Activated naive CD4-positive, alpha-beta T cell treated with anti-CD3 and anti-CD28 coated beads for 36 hours (primary cell): ENCODE results near the gene PANX2. TPM values are rescaled to one million over a fixed set of nuclear protein-coding genes. Genes with fewer than 3 reads are reported as not detected.
A peak's percentile ranks its signal among the peaks of the same experiment; 100 is the strongest.
"Not testable (repeated sequence)": the region's sequence is repeated elsewhere in the genome, so short reads cannot be mapped to it uniquely, and the experiment has no call there.

Experiments
- CTCF ChIA-PET: fragments of 350-600 bp; sonication (Branson Sonifier 250); formaldehyde crosslinking; loops from one replicate; lab custom pipeline; 2021; ENCODE audit warnings: antibody characterized with exemption; lab: Charles Lee
- DNase-seq: peaks from one replicate; pipeline ENCODE4 v3.0.0-alpha.2; 2020
- H3K27ac Mint-ChIP-seq: one replicate; pipeline ENCODE4 v1.8.0; 2021; ENCODE audit warnings: mild to moderate bottlenecking, mixed read lengths
- H3K27me3 Mint-ChIP-seq: one replicate; pipeline ENCODE4 v1.8.0; 2021; ENCODE audit warnings: low read depth, mixed read lengths
- H3K36me3 Mint-ChIP-seq: one replicate; pipeline ENCODE4 v1.8.0; 2021; ENCODE audit warnings: low read depth, mixed read lengths
- H3K4me1 Mint-ChIP-seq: one replicate; pipeline ENCODE4 v1.8.0; 2021; ENCODE audit warnings: low read depth, mixed read lengths
- H3K4me3 Mint-ChIP-seq: one replicate; pipeline ENCODE4 v1.8.0; 2021; ENCODE audit warnings: mild to moderate bottlenecking, moderate library complexity, mixed read lengths
- H3K9me3 Mint-ChIP-seq: one replicate; pipeline ENCODE4 v1.8.0; 2021; ENCODE audit warnings: mixed read lengths
- intact Hi-C: fragments of 100-400 bp; cut with micrococcal nuclease; formaldehyde crosslinking; loops from one replicate; pipeline ENCODE4 v1.15.1; 2023
- total RNA-seq, 2 experiments: library from RNA; stranded (reverse); gene quantifications; one replicate each; pipeline ENCODE4 v1.2.3, GENCODE V29; 2021

PANX2 gene
- total RNA-seq, 2 experiments from 2014 or later = 1.2 to 1.7 TPM

DNA sequence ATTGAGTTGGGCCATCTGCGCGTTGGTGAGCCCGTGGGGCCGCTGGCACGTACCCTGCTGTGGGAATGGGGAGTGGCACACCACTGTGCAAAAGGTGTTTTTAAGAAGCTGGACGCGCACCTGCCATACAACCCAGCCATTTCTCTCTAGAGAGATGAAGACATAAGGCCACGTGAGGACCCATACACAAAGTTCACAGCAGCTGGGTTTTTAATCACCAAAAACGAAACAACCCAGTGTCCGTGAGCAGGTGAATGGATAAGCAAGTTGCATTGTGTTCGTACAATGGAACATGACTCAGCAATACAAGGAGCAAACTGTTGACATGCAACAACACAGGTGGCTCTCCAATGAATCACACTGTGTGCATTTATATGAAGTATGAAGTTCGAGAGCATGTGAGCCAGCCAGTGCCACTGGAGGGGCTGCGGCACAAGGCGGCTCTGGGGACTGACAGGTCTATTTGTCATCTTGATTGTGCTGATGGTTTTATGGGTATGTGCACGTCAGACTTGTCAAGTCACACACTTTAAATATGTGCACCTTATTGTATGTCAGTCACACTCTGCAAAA lies 30.6 kb upstream of the PANX2 start:
- Mint-ChIP-seq H3K27ac (no peak overlapping the region), H3K27me3 (peaks cover 2% of the 10 kb centered on the region), H3K4me1 (no peaks in the 10 kb centered on the region), H3K9me3 (no peaks in the 10 kb centered on the region), H3K4me3 (no peak overlapping the region), H3K36me3 (no peaks in the 10 kb centered on the region)
- CTCF ChIA-PET = interaction anchor here (0.6 to 1.1 kb wide), 2 partner anchors 7 to 9 kb away, joined by 3 to 5 read pairs; no protein-coding TSS in a partner anchor
- DNase-seq = no peak
- intact Hi-C loops = no loop called here

DNA sequence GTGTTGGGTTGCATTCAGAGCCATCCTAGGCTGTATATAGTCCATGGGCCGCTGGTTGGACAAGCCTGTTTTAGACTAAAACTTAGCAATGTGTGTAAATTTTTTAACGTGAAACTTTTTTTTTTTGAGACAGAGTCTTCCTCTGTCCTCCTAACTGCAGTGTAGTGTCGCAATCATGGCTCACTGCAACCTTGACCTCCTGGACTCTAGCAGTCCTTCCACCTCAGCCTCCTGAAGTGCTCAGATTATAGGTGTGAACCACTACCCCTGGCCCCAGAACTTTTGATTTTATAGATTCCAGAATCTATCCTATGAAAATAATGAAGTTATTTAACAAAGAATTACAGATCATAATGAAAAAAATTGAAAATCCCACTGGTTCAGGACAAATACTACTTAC lies 29.9 kb upstream of the PANX2 start:
- peaks cover 2% of the 10 kb centered on the region for H3K27me3 Mint-ChIP-seq
- intact Hi-C loops = no loop called here
- no peaks in the 10 kb centered on the region for H3K9me3 Mint-ChIP-seq
- no peaks in the 10 kb centered on the region for H3K36me3 Mint-ChIP-seq
- DNase-seq = no peak
- no peaks in the 10 kb centered on the region for H3K4me1 Mint-ChIP-seq
- no peak overlapping the region for H3K27ac Mint-ChIP-seq
- no peak overlapping the region for H3K4me3 Mint-ChIP-seq
- CTCF ChIA-PET = interaction anchor here (0.6 to 1.1 kb wide), 2 partner anchors 8 kb away, joined by 3 to 5 read pairs; no protein-coding TSS in a partner anchor

DNA sequence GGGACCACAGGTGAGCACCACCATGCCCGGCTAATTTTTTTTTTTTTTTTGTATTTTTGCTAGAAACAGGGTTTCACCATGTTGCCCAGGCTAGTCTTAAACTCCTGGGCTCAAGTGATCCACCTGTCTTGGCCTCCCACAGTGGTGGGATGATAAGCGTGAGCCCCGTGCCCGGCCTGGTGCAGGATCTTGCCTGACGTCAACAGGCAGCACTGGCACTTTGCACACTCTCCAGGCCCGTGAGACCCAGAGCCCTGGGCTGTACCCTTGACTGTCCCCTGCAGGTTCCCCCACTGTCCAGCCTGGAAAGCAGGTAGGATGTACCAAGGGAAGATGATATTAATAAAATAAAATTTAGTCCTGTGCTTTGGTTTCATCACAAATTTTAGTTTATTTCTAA lies 29.1 kb upstream of the PANX2 start:
- DNase-seq = no peak
- Mint-ChIP-seq H3K9me3 (no peaks in the 10 kb centered on the region), H3K4me1 (no peaks in the 10 kb centered on the region), H3K27ac (no peak overlapping the region), H3K4me3 (no peak overlapping the region), H3K36me3 (no peaks in the 10 kb centered on the region), H3K27me3 (no peaks in the 10 kb centered on the region)
- intact Hi-C loops = no loop called here
- CTCF ChIA-PET = interaction anchor here (0.6 kb wide), 1 partner anchor 9 kb away, joined by 3 read pairs; no protein-coding TSS in a partner anchor

DNA sequence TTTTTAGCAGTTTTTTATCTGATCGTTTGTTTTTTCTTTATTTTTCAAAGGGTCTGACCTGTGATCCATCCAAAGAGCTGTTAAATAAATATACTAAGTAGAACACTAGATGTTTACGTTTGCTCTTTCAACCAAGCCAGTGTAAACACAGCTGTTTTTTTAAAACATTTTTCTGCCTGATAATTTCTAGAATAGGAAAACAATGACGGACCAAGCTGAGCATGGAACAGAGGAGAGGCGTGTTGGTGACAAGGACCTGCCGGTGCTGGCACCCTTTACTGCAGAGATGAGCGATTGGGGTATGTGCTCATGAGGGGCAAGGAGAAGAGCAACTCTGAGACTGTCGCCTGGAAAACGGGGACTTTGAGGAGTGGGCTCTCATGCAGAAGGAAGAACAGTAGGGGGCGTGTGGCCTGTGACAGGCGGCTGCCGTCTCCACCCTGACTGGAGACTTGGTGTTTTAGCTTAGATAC lies 28.6 kb upstream of the PANX2 start:
- CTCF ChIA-PET = interaction anchor here (0.6 kb wide), 1 partner anchor 9 kb away, joined by 3 read pairs; no protein-coding TSS in a partner anchor
- H3K36me3 Mint-ChIP-seq = no peaks in the 10 kb centered on the region
- intact Hi-C loops = no loop called here

DNA sequence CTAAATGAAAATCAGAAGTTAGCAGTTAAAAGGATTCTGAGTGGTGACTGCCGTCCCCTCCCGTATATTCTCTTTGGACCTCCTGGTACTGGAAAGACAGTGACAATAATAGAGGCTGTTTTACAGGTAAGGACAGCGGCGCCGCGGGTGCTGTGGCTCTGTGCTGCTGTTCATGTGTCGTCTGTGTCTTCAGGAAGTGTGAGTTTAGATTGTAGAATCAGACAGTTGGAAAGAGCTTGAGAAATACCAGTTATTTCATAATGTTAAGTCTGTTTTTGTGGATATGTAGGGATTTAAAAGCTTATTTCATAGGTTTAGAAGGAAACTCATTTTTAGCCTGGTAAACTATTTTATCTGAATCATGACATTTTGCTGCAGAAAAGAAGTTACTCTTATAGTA lies 27.4 kb upstream of the PANX2 start:
- no peak for DNase-seq
- no peaks in the 10 kb centered on the region for H3K36me3 Mint-ChIP-seq
- no peak overlapping the region for H3K27ac Mint-ChIP-seq
- H3K9me3 Mint-ChIP-seq = no peaks in the 10 kb centered on the region
- CTCF ChIA-PET = interaction anchor here (1.6 kb wide), 1 partner anchor 113 kb away, joined by 6 read pairs; no protein-coding TSS in a partner anchor
- no peak overlapping the region for H3K4me3 Mint-ChIP-seq
- no peaks in the 10 kb centered on the region for H3K27me3 Mint-ChIP-seq
- no peaks in the 10 kb centered on the region for H3K4me1 Mint-ChIP-seq
- intact Hi-C loops = no loop called here

More for the DNA sequence above, 28.6 kb upstream of the PANX2 start:
- no peak overlapping the region for H3K4me3 Mint-ChIP-seq
- no peak for DNase-seq
- H3K27me3 Mint-ChIP-seq = no peaks in the 10 kb centered on the region
- H3K27ac Mint-ChIP-seq = no peak overlapping the region
- no peaks in the 10 kb centered on the region for H3K9me3 Mint-ChIP-seq
- H3K4me1 Mint-ChIP-seq = no peaks in the 10 kb centered on the region

DNA sequence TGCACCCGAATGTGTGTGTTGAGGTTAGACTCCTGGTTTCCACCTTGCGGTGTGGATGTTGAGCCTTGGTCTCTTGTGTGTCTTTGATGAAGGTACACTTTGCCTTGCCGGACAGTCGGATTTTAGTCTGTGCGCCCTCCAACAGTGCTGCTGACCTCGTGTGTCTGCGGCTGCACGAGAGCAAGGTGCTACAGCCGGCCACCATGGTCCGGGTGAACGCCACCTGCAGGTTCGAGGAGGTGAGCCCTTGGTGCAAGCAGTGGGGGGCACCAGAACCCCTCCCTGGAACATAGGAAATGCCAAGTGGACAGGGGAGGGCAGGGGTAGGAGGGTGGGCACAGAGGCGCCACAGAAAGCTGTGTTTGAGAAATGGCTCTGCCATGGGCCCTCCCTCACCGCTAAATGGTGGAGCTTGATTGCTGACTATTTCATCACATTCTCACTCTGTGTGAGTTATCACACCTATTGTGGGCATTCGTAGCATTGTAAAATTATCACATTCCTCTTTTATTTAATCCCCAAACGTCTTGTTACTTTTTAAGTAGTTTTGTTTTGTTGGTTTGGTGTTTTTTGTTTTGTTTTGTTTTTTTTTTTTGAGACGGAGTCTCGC lies 26.4 kb upstream of the PANX2 start:
- H3K9me3 Mint-ChIP-seq = no peaks in the 10 kb centered on the region
- intact Hi-C loops = no loop called here
- CTCF ChIA-PET = interaction anchor here (1.6 kb wide), 1 partner anchor 114 kb away, joined by 6 read pairs; no protein-coding TSS in a partner anchor

DNA sequence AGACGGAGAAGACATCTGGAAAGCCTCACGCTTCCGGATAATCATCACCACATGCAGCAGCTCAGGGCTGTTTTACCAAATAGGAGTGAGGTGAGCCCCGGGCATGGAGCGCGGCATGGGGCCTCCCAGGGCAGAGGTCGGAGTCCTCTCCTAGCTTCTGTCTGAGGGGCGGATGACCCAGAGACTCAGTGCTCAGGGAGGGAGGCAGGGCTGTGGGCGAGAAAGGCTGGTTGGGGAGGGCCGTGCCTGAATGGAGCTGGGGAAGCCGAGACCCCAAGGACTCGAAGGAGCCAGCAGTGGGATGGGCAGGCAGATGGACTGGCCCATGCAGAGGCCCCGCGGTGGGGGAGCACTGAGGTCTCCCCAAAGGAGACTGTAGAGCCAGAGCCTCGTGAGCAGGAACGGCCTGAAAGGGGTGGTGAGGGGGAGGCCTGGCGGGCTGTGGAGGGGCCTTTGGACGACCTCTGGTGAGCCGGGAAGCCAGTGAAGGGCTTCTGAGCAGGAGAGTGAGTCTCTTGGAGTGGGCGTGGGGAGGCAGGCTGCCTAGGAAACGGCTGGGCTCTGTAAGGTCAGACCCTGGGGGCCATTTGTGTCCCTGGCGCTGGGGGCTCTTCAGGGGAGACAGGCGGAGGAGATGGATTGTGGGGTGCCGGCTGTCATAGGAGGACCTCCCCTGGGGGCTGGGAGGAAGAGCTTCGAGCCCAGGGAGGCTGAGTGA lies 24.7 kb upstream of the PANX2 start:
- CTCF ChIA-PET = interaction anchor here (1.0 kb wide), 1 partner anchor 61 kb away, joined by 5 read pairs; no protein-coding TSS in a partner anchor
- Mint-ChIP-seq H3K27ac (no peak overlapping the region), H3K4me3 (no peak overlapping the region), H3K9me3 (no peaks in the 10 kb centered on the region), H3K4me1 (no peaks in the 10 kb centered on the region), H3K27me3 (no peaks in the 10 kb centered on the region), H3K36me3 (no peaks in the 10 kb centered on the region)
- DNase-seq = no peak
- intact Hi-C loops = loop anchor here (5.0 kb wide), 1 partner anchor 219 kb away; no protein-coding TSS in a partner anchor

More for the DNA sequence above, 26.4 kb upstream of the PANX2 start:
- H3K27ac Mint-ChIP-seq = no peak overlapping the region
- H3K4me1 Mint-ChIP-seq = no peaks in the 10 kb centered on the region
- no peak for DNase-seq
- H3K4me3 Mint-ChIP-seq = no peak overlapping the region
- no peaks in the 10 kb centered on the region for H3K27me3 Mint-ChIP-seq
- H3K36me3 Mint-ChIP-seq = no peaks in the 10 kb centered on the region

DNA sequence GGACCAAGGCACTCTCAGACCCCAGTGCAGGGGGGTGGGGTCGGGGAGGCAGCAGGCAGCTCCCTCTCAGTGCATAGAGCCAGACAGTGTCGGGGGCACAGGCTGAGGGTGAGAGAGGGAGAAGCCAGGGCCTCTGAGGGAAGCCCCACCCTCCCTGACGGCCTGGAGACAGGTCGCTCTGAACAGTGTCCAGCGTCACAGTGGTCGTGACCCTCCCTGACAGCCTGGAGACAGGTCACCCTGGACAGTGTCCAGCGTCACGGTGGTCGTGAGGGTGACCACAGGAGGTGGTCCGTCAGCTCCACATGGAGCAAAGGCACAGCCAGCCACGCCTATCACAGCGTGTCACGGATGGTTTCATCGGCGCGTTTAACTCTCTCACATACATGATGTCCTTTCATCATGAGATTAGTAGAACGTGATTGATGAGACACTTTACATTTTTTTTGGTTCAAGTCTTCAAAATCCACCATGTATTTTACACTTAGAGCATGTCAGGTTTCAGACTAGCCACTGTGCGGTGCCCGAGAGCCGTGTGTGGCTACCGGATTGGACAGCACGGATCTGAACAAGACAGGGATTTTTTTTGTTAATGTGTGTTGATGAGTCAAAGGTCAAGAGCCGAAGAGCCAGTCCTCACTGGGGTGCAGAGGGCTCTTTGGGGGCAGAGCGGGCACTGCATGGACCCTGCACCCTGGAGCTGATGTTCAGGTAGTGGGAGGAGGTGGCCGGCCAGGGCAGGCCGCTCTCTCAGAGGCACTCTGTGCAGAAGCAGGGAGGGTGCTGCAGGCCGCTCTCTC lies 23.9 kb upstream of the PANX2 start:
- Mint-ChIP-seq H3K27me3 (no peaks in the 10 kb centered on the region), H3K4me3 (no peak overlapping the region), H3K27ac (no peak overlapping the region), H3K9me3 (no peaks in the 10 kb centered on the region), H3K4me1 (no peaks in the 10 kb centered on the region), H3K36me3 (no peaks in the 10 kb centered on the region)
- intact Hi-C loops = loop anchor here (5.0 kb wide), 1 partner anchor 219 kb away; no protein-coding TSS in a partner anchor
- peak; percentile 30 for DNase-seq
- CTCF ChIA-PET = interaction anchor here (1.0 kb wide), 1 partner anchor 60 kb away, joined by 5 read pairs; no protein-coding TSS in a partner anchor

DNA sequence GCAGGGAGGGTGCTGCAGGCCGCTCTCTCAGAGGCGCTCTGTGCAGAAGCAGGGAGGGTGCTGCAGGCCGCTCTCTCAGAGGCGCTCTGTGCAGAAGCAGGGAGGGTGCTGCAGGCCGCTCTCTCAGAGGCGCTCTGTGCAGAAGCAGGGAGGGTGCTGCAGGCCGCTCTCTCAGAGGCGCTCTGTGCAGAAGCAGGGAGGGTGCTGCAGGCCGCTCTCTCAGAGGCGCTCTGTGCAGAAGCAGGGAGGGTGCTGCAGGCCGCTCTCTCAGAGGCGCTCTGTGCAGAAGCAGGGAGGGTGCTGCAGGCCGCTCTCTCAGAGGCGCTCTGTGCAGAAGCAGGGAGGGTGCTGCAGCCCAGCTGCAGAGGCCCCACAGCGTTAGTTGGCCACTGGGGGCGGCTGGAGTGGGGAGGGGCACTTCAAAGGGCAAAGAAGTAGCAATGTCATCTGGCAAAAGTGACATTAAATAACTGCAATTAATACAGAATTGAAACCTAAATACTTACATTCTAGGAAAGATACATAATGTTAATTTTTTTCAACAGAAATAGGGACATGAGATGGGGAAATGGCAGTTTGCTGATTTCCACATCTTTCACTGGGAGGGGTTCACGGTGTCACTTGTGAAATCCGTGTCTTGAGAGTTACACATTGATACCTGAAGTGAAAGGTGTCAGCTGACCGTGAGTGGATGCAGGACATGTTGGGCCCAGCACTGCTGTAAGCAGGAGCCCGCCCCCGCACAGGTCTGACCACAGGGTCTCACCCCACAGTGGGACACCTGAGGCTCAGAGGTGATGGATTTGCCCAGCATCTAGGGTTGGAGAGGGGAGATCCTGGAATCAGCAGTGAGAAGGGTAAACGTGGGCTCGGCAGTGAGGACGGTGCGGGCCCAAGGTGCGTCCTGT lies 23.0 kb upstream of the PANX2 start:
- not testable (repeated sequence) for DNase-seq, H3K4me3 Mint-ChIP-seq, H3K27ac Mint-ChIP-seq, H3K9me3 Mint-ChIP-seq, H3K4me1 Mint-ChIP-seq, H3K36me3 Mint-ChIP-seq, H3K27me3 Mint-ChIP-seq
- CTCF ChIA-PET = interaction anchor here (0.6 to 2.5 kb wide), 4 partner anchors 17 to 166 kb away, joined by 3 to 11 read pairs (median 10); no protein-coding TSS in a partner anchor
- intact Hi-C loops = loop anchor here (5.0 kb wide), 1 partner anchor 220 kb away; no protein-coding TSS in a partner anchor

DNA sequence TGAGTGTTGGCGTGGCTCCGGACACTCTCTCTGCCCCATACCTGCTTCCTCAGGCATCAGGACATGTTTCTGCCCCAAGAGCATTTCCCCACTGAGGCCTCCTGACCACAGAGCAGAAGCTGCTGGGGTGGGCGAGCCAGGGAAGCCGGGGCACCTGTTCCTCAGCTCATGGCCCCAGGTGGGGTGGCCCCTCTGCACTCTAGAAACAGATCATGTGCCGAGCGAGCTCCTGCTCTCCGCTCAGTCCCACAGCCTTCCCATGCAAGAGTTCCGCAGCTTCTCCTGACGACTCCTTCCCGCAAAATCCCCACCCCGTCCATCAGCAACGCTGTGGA lies 22.4 kb upstream of the PANX2 start:
- Mint-ChIP-seq H3K27me3 (no peaks in the 10 kb centered on the region), H3K9me3 (no peaks in the 10 kb centered on the region), H3K36me3 (no peaks in the 10 kb centered on the region), H3K4me3 (no peak overlapping the region), H3K27ac (no peak overlapping the region), H3K4me1 (no peaks in the 10 kb centered on the region)
- no peak for DNase-seq
- CTCF ChIA-PET = interaction anchor here (0.6 to 2.5 kb wide), 5 partner anchors 16 to 166 kb away, joined by 3 to 15 read pairs (median 10); no protein-coding TSS in a partner anchor
- intact Hi-C loops = loop anchor here (5.0 kb wide), 1 partner anchor 221 kb away; no protein-coding TSS in a partner anchor
